HG03460 (cell line): ENCODE measurements around the gene PAQR4.

ENCODE experiments used
- ATAC-seq: cut with Tn5 transposase; IDR thresholded peaks from one replicate; pipeline ENCODE4 v1.9.1; 2021; ENCODE audit not compliant: unreplicated experiment

PAQR4 gene

DNA sequence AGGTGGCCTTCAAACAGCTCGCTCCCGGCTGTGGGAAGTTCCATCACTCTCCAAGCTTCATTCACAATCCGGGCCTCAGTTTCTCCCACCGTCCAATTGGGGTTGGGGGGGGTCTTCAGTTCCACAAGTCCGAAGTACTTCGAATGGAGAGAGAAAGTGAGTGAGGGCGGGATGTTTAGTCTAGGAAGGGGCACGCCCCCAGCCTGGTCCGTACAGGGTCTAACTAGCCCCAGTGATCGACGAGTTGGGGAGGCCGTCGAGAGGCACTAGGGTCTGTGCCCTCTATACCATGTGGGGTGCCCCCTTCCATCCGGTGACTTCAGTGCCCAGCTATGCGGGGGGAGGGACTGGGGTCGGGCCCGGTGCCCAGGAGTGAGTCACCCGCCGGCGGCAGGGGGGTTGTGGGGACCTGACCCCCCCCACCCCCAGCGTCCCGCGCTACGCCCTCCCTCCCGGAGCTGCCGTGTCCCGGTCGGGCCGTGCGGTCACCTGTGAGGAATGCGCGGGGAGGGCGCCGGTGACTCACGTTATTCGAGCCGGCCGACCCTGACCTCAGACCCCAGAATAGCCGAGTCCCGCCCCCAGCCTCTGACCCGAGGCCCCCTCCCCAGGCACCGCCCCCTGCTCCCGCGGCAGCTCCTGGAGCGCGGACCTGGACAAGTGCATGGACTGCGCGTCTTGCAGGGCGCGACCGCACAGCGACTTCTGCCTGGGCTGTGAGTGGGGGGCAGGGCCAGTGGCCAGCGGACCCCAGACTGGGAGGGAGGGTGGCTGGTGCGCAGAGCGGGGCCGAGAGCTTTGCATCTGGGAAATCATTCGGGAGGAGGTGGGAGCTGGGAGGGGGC, 51.7 kb downstream of the PAQR4 start:
- no peak for ATAC-seq

DNA sequence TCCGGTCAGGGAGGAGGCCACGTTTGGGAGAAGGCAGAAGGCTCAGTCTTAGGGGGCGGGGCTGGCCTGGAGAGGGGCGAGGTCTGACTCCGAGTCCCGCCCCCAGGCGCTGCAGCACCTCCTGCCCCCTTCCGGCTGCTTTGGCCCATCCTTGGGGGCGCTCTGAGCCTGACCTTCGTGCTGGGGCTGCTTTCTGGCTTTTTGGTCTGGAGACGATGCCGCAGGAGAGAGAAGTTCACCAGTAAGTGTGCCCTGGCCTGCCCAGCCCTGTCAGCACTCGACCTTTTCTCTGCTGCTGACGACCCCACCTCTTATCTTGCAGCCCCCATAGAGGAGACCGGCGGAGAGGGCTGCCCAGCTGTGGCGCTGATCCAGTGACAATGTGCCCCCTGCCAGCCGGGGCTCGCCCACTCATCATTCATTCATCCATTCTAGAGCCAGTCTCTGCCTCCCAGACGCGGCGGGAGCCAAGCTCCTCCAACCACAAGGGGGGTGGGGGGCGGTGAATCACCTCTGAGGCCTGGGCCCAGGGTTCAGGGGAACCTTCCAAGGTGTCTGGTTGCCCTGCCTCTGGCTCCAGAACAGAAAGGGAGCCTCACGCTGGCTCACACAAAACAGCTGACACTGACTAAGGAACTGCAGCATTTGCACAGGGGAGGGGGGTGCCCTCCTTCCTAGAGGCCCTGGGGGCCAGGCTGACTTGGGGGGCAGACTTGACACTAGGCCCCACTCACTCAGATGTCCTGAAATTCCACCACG, 52.5 kb downstream of the PAQR4 start:
- no peak for ATAC-seq

DNA sequence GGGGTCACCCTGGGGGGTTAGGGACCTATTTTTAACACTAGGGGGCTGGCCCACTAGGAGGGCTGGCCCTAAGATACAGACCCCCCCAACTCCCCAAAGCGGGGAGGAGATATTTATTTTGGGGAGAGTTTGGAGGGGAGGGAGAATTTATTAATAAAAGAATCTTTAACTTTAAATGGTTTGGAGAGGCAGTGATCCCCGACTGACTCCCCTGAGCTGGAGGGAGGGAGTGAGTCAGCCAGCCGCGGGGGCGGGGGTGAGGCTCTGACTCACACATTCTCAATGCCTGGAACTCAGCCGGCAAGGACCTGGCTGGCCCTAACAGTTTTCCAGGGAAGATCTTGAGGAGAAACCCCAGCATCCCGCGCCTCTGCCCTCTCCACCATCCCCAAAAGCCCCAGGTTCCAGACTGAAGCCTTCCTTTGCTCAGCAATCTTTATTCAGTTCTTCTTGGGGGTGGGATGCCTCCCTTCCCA, 53.1 kb downstream of the PAQR4 start:
- no peak for ATAC-seq

DNA sequence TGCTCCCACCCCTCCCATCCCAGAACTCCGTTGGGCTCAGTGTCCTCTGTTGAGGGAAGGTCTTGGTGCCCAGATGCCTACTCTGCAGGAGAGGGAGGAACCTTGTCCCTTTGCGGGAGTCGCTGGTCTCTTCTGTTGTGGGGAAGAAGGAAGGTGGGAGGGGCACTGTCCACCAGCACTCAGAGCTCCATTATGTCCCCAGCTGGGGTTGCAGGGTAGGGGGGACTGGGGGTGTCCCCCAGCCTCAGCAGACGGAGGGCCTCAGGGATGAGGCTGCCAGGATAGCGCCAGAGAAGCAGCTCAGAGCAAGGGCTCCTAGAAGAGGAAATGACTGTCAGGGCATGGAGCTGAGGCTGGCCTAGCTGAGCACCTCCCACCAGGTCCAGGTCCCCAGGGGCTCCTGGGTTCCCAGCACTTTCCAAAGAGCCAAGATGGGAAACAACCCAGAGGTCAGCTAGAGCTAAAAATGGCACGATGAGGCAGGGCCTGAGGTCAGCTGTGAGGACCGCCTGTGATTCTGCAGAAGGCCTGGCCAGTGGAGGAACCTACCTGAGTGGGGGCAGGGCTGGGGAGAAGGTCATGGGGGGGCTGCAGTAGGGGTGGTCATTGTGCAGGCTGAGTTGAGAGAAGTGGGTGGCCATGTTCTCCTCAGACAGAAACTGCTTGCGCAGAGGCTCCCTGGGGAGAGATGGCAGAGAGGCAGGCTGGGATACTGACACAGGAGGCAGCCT, 53.7 kb downstream of the PAQR4 start:
- no peak for ATAC-seq
